OCI-LY3 (cell line): ENCODE measurements around the gene HELZ.

Source experiments
- CTCF ChIP-seq: fragments of 200-600, 300-600 bp; sonication (generic); IDR thresholded peaks from 2 replicates; pipeline ENCODE4 v1.5.1; 2014; ENCODE audit warnings: antibody characterized with exemption, low read length, low read depth
- EZH2phosphoT487 ChIP-seq: fragments of 200-600 bp; shearing (Covaris generic); IDR thresholded peaks from 2 replicates; pipeline ENCODE4 v1.6.1; 2018; ENCODE audit warnings: antibody characterized with exemption, mixed run types, low read depth

- TF ChIP-seq CTCF = no peak
- no peak for TF ChIP-seq EZH2phosphoT487
These were observed 131.5 kb downstream of the HELZ start for GRCh38 chr17:67113486-67113885.
